H1 (cell line): ENCODE results near the gene TOMT. TPM values are rescaled to one million over a fixed set of nuclear protein-coding genes. Genes with fewer than 3 reads are reported as not detected.

Experiments
- CTCF ChIA-PET: fragments of 300-600 bp; sonication (Branson Sonifier 250); formaldehyde crosslinking; loops from one replicate; lab custom pipeline; 2021; ENCODE audit not compliant: partially characterized antibody; lab: Charles Lee
- POLR2A ChIA-PET: fragments of 300-600 bp; sonication (Branson Sonifier 250); formaldehyde crosslinking; loops from one replicate; lab custom pipeline; 2021; ENCODE audit warnings: inconsistent platforms; ENCODE audit not compliant: partially characterized antibody; lab: Charles Lee
- DNase-seq, 2 experiments: peaks; one replicate each; pipeline versions ENCODE4 v3.0.0 to v3.0.0-alpha.2; 2010 to 2022; ENCODE audit warnings: low spot score in 2 of 2, low read depth in 1 of 2, mixed read lengths in 1 of 2
- FAIRE-seq: peaks from 2 replicates; lab custom pipeline; 2011; peaks lifted over from hg19 to GRCh38; lab: Jason Lieb, UNC
- H2AFZ ChIP-seq: 2 replicates; pipeline ENCODE4 v1.8.1; 2012; ENCODE audit warnings: low read length, inconsistent platforms
- H2AK5ac ChIP-seq: 2 replicates; pipeline ENCODE4 v1.6.1; 2013; ENCODE audit warnings: low read depth, low read length
- H2BK120ac ChIP-seq: replicated peaks from 2 replicates; pipeline ENCODE3; 2013; ENCODE audit warnings: low read depth, low read length, inconsistent platforms
- H2BK12ac ChIP-seq: 2 replicates; pipeline ENCODE4 v1.6.1; 2013; ENCODE audit warnings: low read depth, low read length
- H2BK15ac ChIP-seq: 2 replicates; pipeline ENCODE4 v1.6.1; 2013; ENCODE audit warnings: low read length
- H2BK20ac ChIP-seq: 2 replicates; pipeline ENCODE4 v1.6.1; 2013; ENCODE audit warnings: low read length
- H2BK5ac ChIP-seq: 2 replicates; pipeline ENCODE4 v1.6.1; 2013; ENCODE audit warnings: low read depth, low read length
- H3K14ac ChIP-seq: 2 replicates; pipeline ENCODE4 v1.6.1; 2013; ENCODE audit warnings: inconsistent platforms; ENCODE audit not compliant: insufficient read length
- H3K18ac ChIP-seq: 2 replicates; pipeline ENCODE4 v1.6.1; 2013; ENCODE audit warnings: low read length; ENCODE audit errors: extremely low read depth
- H3K23ac ChIP-seq: 2 replicates; pipeline ENCODE4 v1.6.1; 2013; ENCODE audit warnings: inconsistent platforms; ENCODE audit not compliant: insufficient read length
- H3K23me2 ChIP-seq: 2 replicates; pipeline ENCODE4 v1.6.1; 2013; ENCODE audit warnings: low read depth, low read length
- H3K27ac ChIP-seq: 2 replicates; pipeline ENCODE4 v1.6.1; 2011; ENCODE audit warnings: low read depth, low read length, inconsistent platforms
- H3K27me3 ChIP-seq, 4 experiments: replicated peaks in 1 of 4; 1 replicate in 1 of 4; 2 replicates in 3 of 4; pipeline versions ENCODE4 v1.6.1 to v1.8.1; 2011 to 2013; ENCODE audit warnings: low read length in 3 of 4, mild to moderate bottlenecking in 3 of 4, inconsistent platforms in 2 of 4, mixed read lengths in 2 of 4, moderate library complexity in 1 of 4; ENCODE audit not compliant: control insufficient read depth in 3 of 4, insufficient read depth in 3 of 4; ENCODE audit errors: extremely low read depth in 1 of 4
- H3K36me3 ChIP-seq, 4 experiments: 2 replicates each; pipeline versions ENCODE4 v1.6.1 to v1.8.1; 2011 to 2013; ENCODE audit warnings: mild to moderate bottlenecking in 4 of 4, low read length in 3 of 4, moderate library complexity in 2 of 4, control low read depth in 1 of 4, inconsistent platforms in 1 of 4; ENCODE audit not compliant: insufficient read depth in 4 of 4, control insufficient read depth in 2 of 4
- H3K4ac ChIP-seq: replicated peaks from 2 replicates; pipeline ENCODE3; 2013; ENCODE audit warnings: low read length, low read depth, mixed read lengths, inconsistent platforms; ENCODE audit not compliant: insufficient read length
- H3K4me1 ChIP-seq, 4 experiments: replicated peaks in 1 of 4; 1 replicate in 1 of 4; 2 replicates in 3 of 4; pipeline versions ENCODE4 v1.6.1 to v1.8.1; 2011 to 2013; ENCODE audit warnings: low read length in 3 of 4, inconsistent platforms in 2 of 4, mixed read lengths in 1 of 4; ENCODE audit not compliant: insufficient read depth in 4 of 4, control insufficient read depth in 3 of 4
- H3K4me2 ChIP-seq, 2 experiments: 2 replicates each; pipeline versions ENCODE4 v1.6.1 to v1.8.1; 2011 to 2013; ENCODE audit warnings: low read depth in 2 of 2, low read length in 2 of 2, control low read depth in 1 of 2, inconsistent platforms in 1 of 2, mild to moderate bottlenecking in 1 of 2; ENCODE audit not compliant: insufficient read depth in 1 of 2
- H3K4me3 ChIP-seq, 4 experiments: fragments of 200-600, 300-600 bp in 1 of 4; sonication (generic), shearing (Covaris generic), sonication (Bioruptor Twin) in 1 of 4; 2 replicates each; pipeline versions ENCODE4 v1.5.1 to v1.8.1; 2011 to 2016; ENCODE audit warnings: low read length in 4 of 4, low read depth in 3 of 4, control low read depth in 2 of 4, inconsistent platforms in 2 of 4, mild to moderate bottlenecking in 2 of 4, mixed read lengths in 1 of 4, moderate library complexity in 1 of 4; ENCODE audit not compliant: insufficient read depth in 2 of 4; ENCODE audit errors: extremely low read depth in 1 of 4
- H3K56ac ChIP-seq: replicated peaks from 2 replicates; pipeline ENCODE3; 2013; ENCODE audit warnings: low read depth, mild to moderate bottlenecking, mixed read lengths, low read length, inconsistent platforms; ENCODE audit not compliant: insufficient read length
- H3K79me1 ChIP-seq: 2 replicates; pipeline ENCODE4 v1.6.1; 2013; ENCODE audit warnings: low read depth, low read length, control low read depth
- H3K79me2 ChIP-seq, 2 experiments: 2 replicates each; pipeline versions ENCODE4 v1.6.1 to v1.8.1; 2012 to 2013; ENCODE audit warnings: low read length in 2 of 2, mild to moderate bottlenecking in 2 of 2, inconsistent platforms in 1 of 2; ENCODE audit not compliant: insufficient read depth in 2 of 2, control insufficient read depth in 1 of 2
- H3K9ac ChIP-seq, 4 experiments: replicated peaks in 1 of 4; 1 replicate in 1 of 4; 2 replicates in 3 of 4; pipeline versions ENCODE4 v1.6.1 to v1.8.1; 2011 to 2013; ENCODE audit warnings: low read depth in 3 of 4, low read length in 3 of 4, control low read depth in 2 of 4, mild to moderate bottlenecking in 2 of 4, moderate library complexity in 2 of 4, inconsistent platforms in 1 of 4; ENCODE audit errors: extremely low read depth in 1 of 4
- H3K9me3 ChIP-seq, 2 experiments: 2 replicates each; pipeline versions ENCODE4 v1.6.1 to v1.8.1; 2012 to 2013; ENCODE audit warnings: mild to moderate bottlenecking in 2 of 2, moderate library complexity in 2 of 2, control low read depth in 1 of 2, inconsistent platforms in 1 of 2, low read depth in 1 of 2, low read length in 1 of 2, mixed read lengths in 1 of 2; ENCODE audit not compliant: insufficient read depth in 2 of 2
- H4K20me1 ChIP-seq, 2 experiments: replicated peaks in 1 of 2; 2 replicates each; pipeline versions ENCODE3 to v1.8.1; 2011 to 2013; ENCODE audit warnings: inconsistent platforms in 2 of 2, low read length in 2 of 2, mild to moderate bottlenecking in 1 of 2; ENCODE audit not compliant: insufficient read depth in 2 of 2, control insufficient read depth in 1 of 2
- H4K5ac ChIP-seq: 2 replicates; pipeline ENCODE4 v1.6.1; 2013; ENCODE audit warnings: low read length, low read depth, mixed read lengths, inconsistent platforms; ENCODE audit not compliant: insufficient read length
- H4K8ac ChIP-seq: 2 replicates; pipeline ENCODE4 v1.8.0; 2013; ENCODE audit warnings: mild to moderate bottlenecking, moderate library complexity, low read length, inconsistent platforms; ENCODE audit not compliant: insufficient read depth; ENCODE audit errors: extremely low read depth
- H4K91ac ChIP-seq: replicated peaks from 2 replicates; pipeline ENCODE3; 2013; ENCODE audit warnings: low read length, mixed read lengths, inconsistent platforms; ENCODE audit not compliant: insufficient read length
- BCL11A ChIP-seq, 2 experiments: IDR thresholded peaks; one replicate each; pipeline ENCODE4 v1.6.1; 2011; ENCODE audit warnings: low read depth in 2 of 2, low read length in 2 of 2, mild to moderate bottlenecking in 2 of 2
- EZH2 ChIP-seq: fragments of 200-600 bp; sonication (generic); IDR thresholded peaks from 2 replicates; pipeline ENCODE4 v1.7.1; 2012; ENCODE audit warnings: low read depth, mild to moderate bottlenecking, moderate library complexity, low read length, inconsistent platforms; ENCODE audit not compliant: severe bottlenecking
- POLR2A ChIP-seq, 2 experiments: IDR thresholded peaks; 1 replicate in 1 of 2; 2 replicates in 1 of 2; pipeline ENCODE4 v1.6.1; 2011; ENCODE audit warnings: low read depth in 2 of 2, low read length in 2 of 2, mild to moderate bottlenecking in 2 of 2; ENCODE audit errors: control extremely low read depth in 1 of 2
- SUZ12 ChIP-seq: fragments of 200-600 bp; sonication (generic); IDR thresholded peaks from 2 replicates; pipeline ENCODE4 v1.6.1; 2012; ENCODE audit warnings: mild to moderate bottlenecking, inconsistent platforms, low read length, moderate library complexity, mixed read lengths
- TBP ChIP-seq: IDR thresholded peaks from 2 replicates; pipeline ENCODE4 v1.6.1; 2011; ENCODE audit warnings: low read depth, low read length, improper control_type of control experiment
- WGBS, 2 experiments: shearing (Covaris generic) in 1 of 2; methylation state at CpG; one replicate each; pipeline versions ENCODE4 v1.1.6 to v1.1.7; 2013 to 2015; ENCODE audit warnings: low lambda C conversion rate in 2 of 2, mixed read lengths in 2 of 2, inconsistent platforms in 1 of 2, low coverage in 1 of 2, missing lambda C conversion rate in 1 of 2; ENCODE audit not compliant: insufficient replicate concordance in 2 of 2, insufficient coverage in 1 of 2, insufficient read length in 1 of 2; ENCODE audit errors: extremely low coverage in 1 of 2, missing lambda C conversion rate in 1 of 2; 5-methylcytosine and 5-hydroxymethylcytosine counted together
- polyA plus RNA-seq, 7 experiments: library from polyadenylated mRNA; depleted of rRNA in 3 of 7; stranded (reverse) in 5 of 7; unstranded in 2 of 7; fragments of >200 nt in 5 of 7; fragments of 200-250 nt in 2 of 7; gene quantifications; 1 replicate in 5 of 7; 2 replicates in 1 of 7; 4 replicates in 1 of 7; pipeline versions ENCODE4 v1.2.1 to v1.2.3, GENCODE V29; 2011 to 2013; ENCODE audit warnings: missing spikeins in 2 of 7, mixed read lengths in 2 of 7
- total RNA-seq: library from RNA; stranded (reverse); fragmentation: NEBNext Ultra II Directional; extraction: Animal tissue kit (Norgen Biotek cat#: 25700); gene quantifications from 2 replicates; pipeline ENCODE4 v1.2.1, GENCODE V29; 2021
- TF ChIP-seq, protein P1 (sequence below): IDR thresholded peaks from 2 replicates; pipeline ENCODE4 v1.6.1; 2012; ENCODE audit warnings: inconsistent platforms

TOMT gene
- total and polyA plus RNA-seq, 2 of the 8 experiments (the other 6 are each of a cell fraction or from before 2014, with no cell fraction given), result 0.11 TPM; not detected in 1

GRCh38 chr11:72069787-72070251 lies 35.9 kb upstream of the TOMT start:
- CTCF ChIA-PET, result interaction anchor here (0.6 to 2.3 kb wide), 5 partner anchors 10 to 69 kb away, joined by 3 to 8 read pairs (median 3); no protein-coding TSS in a partner anchor
- Histone ChIP-seq H3K4ac (no peak overlapping the region), H2AFZ (no peak overlapping the region), H4K20me1 (peaks cover 3 to 14% of the 10 kb centered on the region in 2 experiments), H3K9me3 (no peaks in the 10 kb centered on the region), H2BK120ac (no peak overlapping the region), H3K56ac (no peak overlapping the region), H3K79me2 (peaks cover 9 to 85% of the 10 kb centered on the region in 2 experiments), H3K4me2 (no peak overlapping the region), H3K4me3 (no peak overlapping the region), H3K14ac (no peak overlapping the region), H3K27me3 (no peaks in the 10 kb centered on the region), H4K8ac (no peak overlapping the region), H3K18ac (no peak overlapping the region), H3K4me1 (peaks cover 0 to 6% (median 2%) of the 10 kb centered on the region in 4 experiments; a peak in 3 of 7 replicates), H3K9ac (no peak overlapping the region), H3K23me2 (no peaks in the 10 kb centered on the region), H3K36me3 (peaks cover 0 to 19% (median 5%) of the 10 kb centered on the region in 4 experiments; a peak in 4 of 8 replicates), H2BK5ac (no peak overlapping the region), H3K23ac (no peak overlapping the region), H3K79me1 (peaks cover 9% of the 10 kb centered on the region; the same call in 1 of the 2 replicates), H2AK5ac (no peak overlapping the region), H2BK15ac (no peak overlapping the region), H2BK20ac (no peak overlapping the region), H4K5ac (no peak overlapping the region), H4K91ac (no peak overlapping the region), H2BK12ac (no peak overlapping the region), H3K27ac (peak overlapping the region; percentile 46)
- WGBS, 2 experiments, result 84% methylated on average over 2 of the region's 2 CpGs; no CpG with 5 or more reads in 1 of the 2 experiments
- DNase-seq (no peak), FAIRE-seq (no peak)
- POLR2A ChIA-PET, result interaction anchor here (0.6 to 2.6 kb wide), 7 partner anchors 9 to 43 kb away, joined by 3 to 8 read pairs (median 4); partner anchors contain the start of gene ANAPC15
- TF ChIP-seq, protein P1, sequence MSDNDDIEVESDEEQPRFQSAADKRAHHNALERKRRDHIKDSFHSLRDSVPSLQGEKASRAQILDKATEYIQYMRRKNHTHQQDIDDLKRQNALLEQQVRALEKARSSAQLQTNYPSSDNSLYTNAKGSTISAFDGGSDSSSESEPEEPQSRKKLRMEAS, result no peak
- TF ChIP-seq SUZ12 (no peak), POLR2A (IDR thresholded peaks at IDR 0.05; ENCODE audit: control extremely low read depth in 1 of 2, low read depth in 2 of 2, low read length in 2 of 2) (no peak), EZH2 (no peak), TBP (no peak), BCL11A (IDR thresholded peaks at IDR 0.05; ENCODE audit: low read depth in 2 of 2, low read length in 2 of 2) (no peak)
